GOT3 (cell line): ENCODE measurements around the gene SIRT7.

ENCODE experiments used
- DNase-seq: peaks from one replicate; lab custom pipeline; 2025; ENCODE audit warnings: mixed read lengths; lab: John Stamatoyannopoulos, UW

SIRT7 gene

GRCh38 chr17:81865358-81865732 is 52.6 kb downstream of the SIRT7 start:
- DNase-seq: no peak

GRCh38 chr17:81863833-81864768 is 53.9 kb downstream of the SIRT7 start:
- DNase-seq: no peak

GRCh38 chr17:81863123-81863675 is 54.8 kb downstream of the SIRT7 start:
- DNase-seq: no peak
